Neuronal stem cell (in vitro differentiated cells): ENCODE measurements around the gene COBLL1.

Experiments
- DNase-seq: peaks from one replicate; pipeline ENCODE4 v3.0.0-alpha.2; 2013; ENCODE audit warnings: low spot score
- H2AFZ ChIP-seq: one replicate; pipeline ENCODE4 v1.6.1; 2013; ENCODE audit warnings: mild to moderate bottlenecking, low read length, inconsistent platforms
- H2AK5ac ChIP-seq: 2 replicates; pipeline ENCODE4 v1.6.1; 2013; ENCODE audit warnings: low read depth, mild to moderate bottlenecking, inconsistent platforms, low read length, moderate library complexity, mixed read lengths
- H2BK120ac ChIP-seq: 2 replicates; pipeline ENCODE4 v1.6.1; 2013; ENCODE audit warnings: low read depth, mild to moderate bottlenecking, inconsistent platforms, low read length, moderate library complexity, mixed read lengths
- H2BK12ac ChIP-seq: one replicate; pipeline ENCODE4 v1.6.1; 2013; ENCODE audit warnings: low read length, inconsistent platforms
- H2BK15ac ChIP-seq: 2 replicates; pipeline ENCODE4 v1.6.1; 2013; ENCODE audit warnings: mild to moderate bottlenecking, low read length, inconsistent platforms, mixed read lengths
- H2BK5ac ChIP-seq: one replicate; pipeline ENCODE4 v1.6.1; 2013; ENCODE audit warnings: inconsistent platforms, mild to moderate bottlenecking, low read length, moderate library complexity
- H3K14ac ChIP-seq: one replicate; pipeline ENCODE4 v1.6.1; 2013; ENCODE audit warnings: low read length, inconsistent platforms
- H3K18ac ChIP-seq: 2 replicates; pipeline ENCODE4 v1.6.1; 2013; ENCODE audit warnings: low read length, inconsistent platforms
- H3K23ac ChIP-seq: 2 replicates; pipeline ENCODE4 v1.6.1; 2013; ENCODE audit warnings: low read depth, mild to moderate bottlenecking, mixed read lengths, low read length, inconsistent platforms; ENCODE audit not compliant: poor library complexity
- H3K27ac ChIP-seq: replicated peaks from 3 replicates; pipeline ENCODE4 v1.5.1; 2013; ENCODE audit warnings: low read length, inconsistent platforms
- H3K27me3 ChIP-seq, 3 experiments: 2 replicates each; pipeline ENCODE4 v1.6.1; 2013; ENCODE audit warnings: low read length in 3 of 3, mild to moderate bottlenecking in 2 of 3, inconsistent platforms in 1 of 3, low read depth in 1 of 3, mixed read lengths in 1 of 3, moderate library complexity in 1 of 3; ENCODE audit not compliant: control insufficient read depth in 3 of 3, insufficient read depth in 3 of 3
- H3K36me3 ChIP-seq, 2 donors: replicated peaks in 1 of 2; 2 replicates each; pipeline ENCODE4 v1.6.1; 2013; ENCODE audit warnings: low read length in 2 of 2; ENCODE audit not compliant: control insufficient read depth in 2 of 2, insufficient read depth in 2 of 2
- H3K4ac ChIP-seq: 2 replicates; pipeline ENCODE4 v1.6.1; 2013; ENCODE audit warnings: inconsistent platforms, mild to moderate bottlenecking, low read length, moderate library complexity
- H3K4me1 ChIP-seq, 2 donors: 1 replicate in 1 of 2; 2 replicates in 1 of 2; pipeline ENCODE4 v1.6.1; 2013; ENCODE audit warnings: low read length in 2 of 2, low read depth in 1 of 2; ENCODE audit not compliant: control insufficient read depth in 2 of 2, insufficient read depth in 1 of 2
- H3K4me2 ChIP-seq: one replicate; pipeline ENCODE4 v1.6.1; 2013; ENCODE audit warnings: mild to moderate bottlenecking, low read length, inconsistent platforms; ENCODE audit not compliant: insufficient read depth, poor library complexity, severe bottlenecking
- H3K4me3 ChIP-seq, 2 donors: 2 replicates each; pipeline ENCODE4 v1.5.1; 2013; ENCODE audit warnings: low read length in 2 of 2, mild to moderate bottlenecking in 2 of 2, inconsistent platforms in 1 of 2, moderate library complexity in 1 of 2
- H3K79me1 ChIP-seq: one replicate; pipeline ENCODE4 v1.6.1; 2013; ENCODE audit warnings: low read depth, mild to moderate bottlenecking, inconsistent platforms, low read length, moderate library complexity
- H3K9ac ChIP-seq: one replicate; pipeline ENCODE4 v1.6.1; 2013; ENCODE audit warnings: mild to moderate bottlenecking, low read depth, low read length, inconsistent platforms; ENCODE audit not compliant: poor library complexity
- H3K9me3 ChIP-seq, 2 donors: replicated peaks in 1 of 2; 2 replicates each; pipeline versions ENCODE3 to v1.6.1; 2013; ENCODE audit warnings: low read length in 2 of 2, mild to moderate bottlenecking in 2 of 2, inconsistent platforms in 1 of 2, low read depth in 1 of 2, mixed read lengths in 1 of 2, moderate library complexity in 1 of 2; ENCODE audit not compliant: control insufficient read depth in 2 of 2, insufficient read depth in 1 of 2
- H4K8ac ChIP-seq: one replicate; pipeline ENCODE4 v1.6.1; 2013; ENCODE audit warnings: low read depth, mild to moderate bottlenecking, inconsistent platforms, low read length, moderate library complexity
- H4K91ac ChIP-seq: one replicate; pipeline ENCODE4 v1.6.1; 2013; ENCODE audit warnings: low read length, low read depth, mild to moderate bottlenecking, inconsistent platforms; ENCODE audit not compliant: poor library complexity
- WGBS, 2 donors: extraction: QIAGEN DNeasy Blood & Tissue Kit; methylation state at CpG; one replicate each; pipeline ENCODE4 v1.1.7; 2013; ENCODE audit warnings: missing lambda C conversion rate in 2 of 2, mixed read lengths in 1 of 2; ENCODE audit not compliant: insufficient read length in 2 of 2, insufficient replicate concordance in 1 of 2; ENCODE audit errors: extremely low coverage in 2 of 2; 5-methylcytosine and 5-hydroxymethylcytosine counted together

The COBLL1 gene

DNA sequence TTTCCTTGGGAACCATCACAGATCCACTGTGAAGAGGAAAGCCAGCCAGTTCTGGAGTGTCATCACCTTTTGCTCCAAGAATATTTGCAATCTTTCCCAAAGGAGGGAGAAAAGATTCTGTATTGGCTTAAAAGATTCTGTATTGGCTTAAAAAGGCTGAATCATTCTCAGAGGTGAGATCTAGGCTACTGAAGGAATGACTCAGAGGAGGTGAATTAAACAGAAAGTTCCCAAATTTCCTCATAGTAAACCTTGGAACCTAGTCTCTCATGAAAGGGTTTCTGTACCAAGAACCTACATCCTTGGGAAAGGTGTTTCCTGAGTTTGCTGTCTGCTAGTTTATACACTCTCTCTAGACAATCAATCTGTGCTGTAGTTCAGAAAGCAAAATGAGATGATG, 186.3 kb downstream of the COBLL1 start:
- no peak overlapping the region for H2BK5ac ChIP-seq
- H3K4me3 ChIP-seq = no peak overlapping the region
- H3K27ac ChIP-seq = no peak overlapping the region
- peaks cover 0 to 4% of the 10 kb centered on the region in 2 donors for H3K9me3 ChIP-seq
- H3K9ac ChIP-seq = no peak overlapping the region
- no peaks in the 10 kb centered on the region for H3K79me1 ChIP-seq
- H2BK120ac ChIP-seq = no peak overlapping the region
- no peak overlapping the region for H4K91ac ChIP-seq
- H3K4ac ChIP-seq = no peak overlapping the region
- H3K14ac ChIP-seq = no peak overlapping the region
- no peak overlapping the region for H3K23ac ChIP-seq
- no peak overlapping the region for H2AK5ac ChIP-seq
- no peak overlapping the region for H2AFZ ChIP-seq
- no peak overlapping the region for H3K4me2 ChIP-seq
- no peak overlapping the region for H2BK12ac ChIP-seq
- no peak overlapping the region for H4K8ac ChIP-seq
- no peaks in the 10 kb centered on the region for H3K36me3 ChIP-seq
- H3K4me1 ChIP-seq = no peaks in the 10 kb centered on the region
- DNase-seq = no peak
- no peak overlapping the region for H2BK15ac ChIP-seq
- no peak overlapping the region for H3K18ac ChIP-seq
- H3K27me3 ChIP-seq = no peaks in the 10 kb centered on the region

DNA sequence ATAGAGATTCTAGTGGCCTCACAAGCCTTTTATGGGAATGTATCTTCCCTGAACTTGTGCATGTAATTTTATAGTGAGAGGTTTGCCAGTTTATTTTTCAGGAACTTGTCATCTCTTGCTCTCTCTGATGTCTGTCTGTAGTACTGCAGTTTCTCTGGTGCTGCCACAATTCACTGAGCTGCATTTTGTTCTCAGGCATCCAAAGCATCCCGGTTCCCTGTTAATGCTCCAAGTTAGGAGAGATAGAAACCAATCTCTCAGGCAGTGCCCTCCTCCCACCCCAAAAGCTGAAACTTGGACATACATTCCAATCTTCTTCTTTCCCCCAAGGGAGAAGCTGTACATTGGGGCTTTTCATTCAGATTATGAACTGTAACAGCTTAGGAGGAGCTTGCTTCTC, 190.3 kb downstream of the COBLL1 start:
- Histone ChIP-seq H3K4me1 (no peaks in the 10 kb centered on the region), H3K4ac (no peak overlapping the region), H3K9me3 (peaks cover 0 to 24% of the 10 kb centered on the region in 2 donors), H2AK5ac (no peak overlapping the region), H2BK15ac (no peak overlapping the region), H2AFZ (peak overlapping the region; percentile 9), H3K23ac (no peak overlapping the region), H4K91ac (no peak overlapping the region), H2BK120ac (no peak overlapping the region), H2BK5ac (no peak overlapping the region), H2BK12ac (no peak overlapping the region), H3K27ac (no peak overlapping the region), H3K14ac (no peak overlapping the region), H3K4me2 (no peak overlapping the region), H3K79me1 (no peaks in the 10 kb centered on the region), H4K8ac (no peak overlapping the region), H3K18ac (no peak overlapping the region), H3K4me3 (no peak overlapping the region), H3K36me3 (no peaks in the 10 kb centered on the region), H3K27me3 (no peaks in the 10 kb centered on the region), H3K9ac (no peak overlapping the region)
- no peak for DNase-seq
- WGBS, 2 donors = no CpG with 5 or more reads among the region's 1 CpG

DNA sequence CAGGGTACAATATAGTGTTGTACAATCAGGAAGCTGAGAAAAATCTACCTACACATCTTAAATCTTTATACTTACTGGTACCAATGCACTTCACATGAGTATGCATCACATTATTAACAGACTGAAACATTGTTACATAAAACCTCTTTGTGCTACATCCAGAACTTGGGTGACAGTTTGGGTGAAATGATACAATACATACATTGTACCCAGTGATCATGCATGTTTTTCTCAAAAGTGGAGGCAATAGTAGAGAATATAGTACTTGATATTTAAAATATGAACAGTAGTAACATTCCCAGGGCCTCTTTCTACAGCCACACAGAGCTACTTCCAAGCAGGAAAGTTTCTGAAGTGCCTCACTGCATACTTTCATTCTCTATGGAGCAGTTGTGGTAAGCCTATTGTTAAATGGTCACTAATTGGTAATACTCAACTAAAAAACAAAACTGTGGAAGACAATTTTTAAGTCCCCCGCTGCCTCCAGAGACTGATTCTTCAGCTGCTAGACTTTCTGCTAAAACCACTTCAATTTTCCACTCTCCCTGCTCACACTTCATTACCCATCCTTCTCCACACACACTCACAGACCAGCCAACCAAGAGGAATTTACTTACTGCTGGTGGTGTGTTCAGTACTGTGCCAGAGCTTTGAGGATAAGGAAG, 197.5 kb downstream of the COBLL1 start:
- H3K4me2 ChIP-seq = no peak overlapping the region
- H2BK120ac ChIP-seq = no peak overlapping the region
- H3K9me3 ChIP-seq = peaks cover 0 to 9% of the 10 kb centered on the region in 2 donors
- no peak overlapping the region for H2BK12ac ChIP-seq
- H2AK5ac ChIP-seq = no peak overlapping the region
- no peak overlapping the region for H3K4ac ChIP-seq
- no peak overlapping the region for H3K14ac ChIP-seq
- no peak for DNase-seq
- H3K27ac ChIP-seq = no peak overlapping the region
- H2BK15ac ChIP-seq = no peak overlapping the region
- no peak overlapping the region for H4K8ac ChIP-seq
- no peak overlapping the region for H2AFZ ChIP-seq
- H3K4me3 ChIP-seq = no peak overlapping the region
- H3K4me1 ChIP-seq = no peaks in the 10 kb centered on the region
- H3K27me3 ChIP-seq = no peaks in the 10 kb centered on the region
- H3K9ac ChIP-seq = no peak overlapping the region
- WGBS, 2 donors = no CpG with 5 or more reads among the region's 1 CpG
- H3K18ac ChIP-seq = no peak overlapping the region
- H4K91ac ChIP-seq = no peak overlapping the region
- H3K36me3 ChIP-seq = no peaks in the 10 kb centered on the region
- no peaks in the 10 kb centered on the region for H3K79me1 ChIP-seq
- no peak overlapping the region for H3K23ac ChIP-seq
- H2BK5ac ChIP-seq = no peak overlapping the region

DNA sequence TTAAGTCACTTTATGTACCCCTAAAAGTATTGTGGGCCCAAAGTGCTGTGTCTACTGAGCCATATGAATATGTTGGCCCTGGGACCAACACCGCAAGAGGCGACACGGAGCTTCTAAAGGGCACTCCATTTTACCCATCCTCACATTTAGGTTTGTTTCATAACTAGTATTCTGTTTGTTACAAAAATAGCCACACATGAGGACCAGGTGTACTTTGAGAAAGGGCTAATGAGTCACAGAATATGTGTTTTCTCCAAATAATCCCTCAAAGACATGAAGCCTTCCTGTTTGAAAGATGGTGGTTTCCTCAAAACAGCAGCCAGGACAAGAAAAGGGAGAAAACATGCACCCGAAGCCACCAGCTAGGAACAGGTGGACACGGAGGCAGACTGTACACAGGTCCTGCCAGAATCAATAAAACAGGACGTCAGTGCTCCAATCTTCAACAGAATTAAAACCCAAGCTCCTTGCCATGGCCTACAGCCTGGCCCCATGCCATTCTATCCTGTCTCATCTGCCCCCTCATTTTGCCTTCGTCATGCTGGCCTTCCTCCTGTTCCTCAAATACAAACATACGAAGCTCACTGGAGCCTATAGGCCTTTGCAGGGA, 198.6 kb downstream of the COBLL1 start:
- no CpG with 5 or more reads among the region's 8 CpGs for WGBS, 2 donors
- no peak overlapping the region for H3K4me2 ChIP-seq
- no peak overlapping the region for H3K27ac ChIP-seq
- peaks cover 0 to 3% of the 10 kb centered on the region in 2 donors for H3K9me3 ChIP-seq
- H2BK15ac ChIP-seq = no peak overlapping the region
- H2AFZ ChIP-seq = no peak overlapping the region
- DNase-seq = no peak
- H2AK5ac ChIP-seq = no peak overlapping the region
- no peak overlapping the region for H4K91ac ChIP-seq
- no peak overlapping the region for H3K4me3 ChIP-seq
- no peak overlapping the region for H2BK120ac ChIP-seq
- H3K4me1 ChIP-seq = no peaks in the 10 kb centered on the region
- no peak overlapping the region for H4K8ac ChIP-seq
- no peaks in the 10 kb centered on the region for H3K27me3 ChIP-seq
- no peak overlapping the region for H3K4ac ChIP-seq
- H3K36me3 ChIP-seq = no peaks in the 10 kb centered on the region
- no peak overlapping the region for H3K18ac ChIP-seq
- H3K79me1 ChIP-seq = no peaks in the 10 kb centered on the region
- H2BK12ac ChIP-seq = no peak overlapping the region
- H3K9ac ChIP-seq = no peak overlapping the region
- H3K14ac ChIP-seq = no peak overlapping the region
- no peak overlapping the region for H3K23ac ChIP-seq
- no peak overlapping the region for H2BK5ac ChIP-seq
